GM12864 (cell line): ENCODE results near the gene KCTD2.
A peak's percentile ranks its signal among the peaks of the same experiment; 100 is the strongest.

Source experiments
- DNase-seq: peaks from one replicate; pipeline ENCODE4 v3.0.0-alpha.2; 2011; ENCODE audit warnings: low read depth
- H3K4me3 ChIP-seq: 2 replicates; pipeline ENCODE4 v1.5.1; 2011; ENCODE audit warnings: mild to moderate bottlenecking, low read depth, low read length, control low read depth
- TF ChIP-seq, protein P1 (sequence below): IDR thresholded peaks from 2 replicates; pipeline ENCODE4 v1.5.1; 2011; ENCODE audit warnings: low read depth, mild to moderate bottlenecking, moderate library complexity, low read length, control low read depth, inconsistent platforms; ENCODE audit errors: missing control alignments

KCTD2 gene

DNA sequence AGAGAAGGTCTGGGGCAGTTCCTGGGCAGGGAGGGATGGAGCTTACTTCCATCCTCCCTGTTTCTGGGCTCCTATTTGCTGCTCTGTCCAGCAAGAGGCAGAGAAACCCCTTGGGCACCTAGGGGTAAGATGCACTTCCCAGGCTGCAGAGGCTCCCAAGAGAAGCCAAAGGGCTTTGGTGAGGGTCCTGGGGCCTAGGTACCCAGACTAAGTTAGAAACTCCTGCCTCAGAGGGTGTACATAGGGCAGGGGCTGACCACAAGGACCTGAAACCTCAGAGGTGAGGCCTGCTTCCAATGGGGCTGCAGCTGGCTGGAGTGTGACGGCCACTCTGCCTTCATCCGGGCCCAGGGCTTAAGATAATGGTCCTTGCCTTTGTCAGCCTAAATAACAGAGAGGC lies 61.2 kb downstream of the KCTD2 start:
- no peak overlapping the region for H3K4me3 ChIP-seq
- no peak for DNase-seq
- TF ChIP-seq, protein P1, sequence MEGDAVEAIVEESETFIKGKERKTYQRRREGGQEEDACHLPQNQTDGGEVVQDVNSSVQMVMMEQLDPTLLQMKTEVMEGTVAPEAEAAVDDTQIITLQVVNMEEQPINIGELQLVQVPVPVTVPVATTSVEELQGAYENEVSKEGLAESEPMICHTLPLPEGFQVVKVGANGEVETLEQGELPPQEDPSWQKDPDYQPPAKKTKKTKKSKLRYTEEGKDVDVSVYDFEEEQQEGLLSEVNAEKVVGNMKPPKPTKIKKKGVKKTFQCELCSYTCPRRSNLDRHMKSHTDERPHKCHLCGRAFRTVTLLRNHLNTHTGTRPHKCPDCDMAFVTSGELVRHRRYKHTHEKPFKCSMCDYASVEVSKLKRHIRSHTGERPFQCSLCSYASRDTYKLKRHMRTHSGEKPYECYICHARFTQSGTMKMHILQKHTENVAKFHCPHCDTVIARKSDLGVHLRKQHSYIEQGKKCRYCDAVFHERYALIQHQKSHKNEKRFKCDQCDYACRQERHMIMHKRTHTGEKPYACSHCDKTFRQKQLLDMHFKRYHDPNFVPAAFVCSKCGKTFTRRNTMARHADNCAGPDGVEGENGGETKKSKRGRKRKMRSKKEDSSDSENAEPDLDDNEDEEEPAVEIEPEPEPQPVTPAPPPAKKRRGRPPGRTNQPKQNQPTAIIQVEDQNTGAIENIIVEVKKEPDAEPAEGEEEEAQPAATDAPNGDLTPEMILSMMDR, result no peak

DNA sequence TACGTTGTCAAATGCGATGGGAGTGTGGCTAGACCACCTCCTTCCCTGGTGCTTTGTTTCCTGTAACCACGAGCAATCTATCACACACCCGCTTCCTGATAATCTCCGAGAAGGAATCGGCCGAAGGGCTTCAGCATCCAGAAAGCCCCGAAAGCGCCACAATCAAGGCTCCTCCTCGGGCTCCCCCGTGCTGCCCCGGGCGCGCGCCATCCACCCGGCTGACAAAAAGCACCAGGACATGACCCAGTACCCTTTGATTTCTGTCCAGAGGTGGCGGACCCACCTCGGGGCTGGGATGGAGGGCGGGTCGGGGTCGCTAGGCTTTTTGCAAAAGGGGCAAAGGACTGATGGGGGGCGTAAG lies 62.0 kb downstream of the KCTD2 start:
- DNase-seq, result no peak
- TF ChIP-seq, protein P1, result no peak
- peak overlapping the region; percentile 83 for H3K4me3 ChIP-seq

GRCh38 chr17:75109407-75110233 lies 62.6 kb downstream of the KCTD2 start, which contains the start of gene ARMC7:
Gene ARMC7, plus strand, starts transcription at chr17:75109969. Its CDS starts 320 bp downstream, at chr17:75110289.
- peak within 1 kb of the TSS; percentile 83 for H3K4me3 ChIP-seq
- DNase-seq, result peak; percentile 76
- TF ChIP-seq, protein P1, result no peak

DNA sequence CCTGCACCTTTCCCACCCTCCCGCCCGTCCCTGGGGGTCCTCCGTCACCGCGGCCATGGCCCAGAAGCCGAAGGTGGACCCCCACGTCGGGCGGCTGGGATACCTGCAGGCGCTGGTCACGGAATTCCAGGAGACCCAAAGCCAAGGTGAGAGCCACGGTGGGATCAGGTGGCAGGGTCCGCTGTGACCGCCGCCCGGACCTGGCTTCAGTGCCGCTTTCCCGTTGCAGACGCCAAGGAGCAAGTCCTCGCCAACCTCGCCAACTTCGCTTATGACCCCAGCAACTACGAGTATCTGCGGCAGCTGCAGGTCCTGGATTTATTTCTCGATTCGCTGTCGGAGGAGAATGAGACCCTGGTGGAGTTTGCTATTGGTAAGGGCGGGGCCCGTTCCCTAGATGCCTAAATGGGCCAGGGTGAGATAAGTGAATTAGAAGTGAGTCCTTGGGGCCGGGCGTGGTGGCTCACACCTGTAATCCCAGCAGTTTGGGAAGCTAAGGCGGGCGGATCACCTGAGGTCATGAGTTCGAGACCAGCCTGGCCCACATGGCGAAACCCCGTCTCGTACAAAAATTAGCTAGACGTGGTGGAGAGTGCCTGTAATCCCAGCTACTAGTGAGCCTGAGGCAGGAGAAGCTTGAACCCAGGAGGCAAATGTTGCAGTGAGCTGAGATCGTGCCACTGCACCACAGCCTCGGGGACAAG lies 63.4 kb downstream of the KCTD2 start:
- no peak for DNase-seq
- peak overlapping the region; percentile 83 for H3K4me3 ChIP-seq

DNA sequence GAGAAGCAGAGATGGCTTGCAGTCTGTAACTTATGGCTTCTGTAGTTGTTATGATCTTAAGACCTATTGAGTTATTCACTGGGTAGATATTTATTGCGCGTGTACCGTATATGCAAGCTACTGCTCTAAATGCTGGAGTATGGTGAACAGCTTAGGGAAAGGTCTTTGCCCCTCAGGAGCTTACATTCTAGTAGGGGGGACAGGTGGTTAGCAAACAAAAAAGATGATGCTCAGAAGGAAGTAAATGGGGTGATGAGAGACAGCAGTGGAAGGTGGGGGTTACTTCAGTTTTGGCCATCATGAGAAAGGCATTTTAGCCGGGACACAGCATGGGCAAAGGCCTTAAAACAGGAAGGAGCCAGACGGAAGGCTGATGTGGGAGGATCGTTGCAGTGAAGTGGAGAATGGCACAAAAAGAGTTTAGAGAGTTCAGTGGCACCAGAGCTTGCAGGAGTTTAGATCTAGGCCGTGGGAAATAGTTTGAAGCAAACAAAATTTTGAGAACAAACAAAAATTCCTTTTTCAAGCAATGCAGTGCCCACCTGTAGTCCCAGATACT lies 64.8 kb downstream of the KCTD2 start:
- no peak for DNase-seq
- H3K4me3 ChIP-seq, result no peak overlapping the region
- TF ChIP-seq, protein P1, result no peak

More for the DNA sequence above, 63.4 kb downstream of the KCTD2 start:
- TF ChIP-seq, protein P1, result no peak

- TF ChIP-seq, protein P1, result peak; percentile 88
- peak; percentile 87 for DNase-seq
- peak overlapping the region; percentile 73 for H3K4me3 ChIP-seq
Observed at GRCh38 chr17:75113798-75114551, 67.0 kb downstream of the KCTD2 start.
